Mammary epithelial cell (primary cell): ENCODE results near the gene NBEA.

ENCODE experiments used
- CTCF ChIP-seq, 2 donors: IDR thresholded peaks in 1 of 2; conservative IDR thresholded peaks in 1 of 2; 2 replicates each; pipeline ENCODE4 v1.5.1; 2011 to 2012; ENCODE audit warnings: inconsistent platforms in 2 of 2, low read length in 2 of 2, mild to moderate bottlenecking in 2 of 2, control low read depth in 1 of 2, low read depth in 1 of 2; ENCODE audit not compliant: insufficient read depth in 1 of 2; ENCODE audit errors: extremely low read depth in 1 of 2
- EZH2 ChIP-seq: IDR thresholded peaks from 2 replicates; pipeline ENCODE4 v1.6.1; 2012; ENCODE audit warnings: low read length, inconsistent platforms, borderline replicate concordance

GRCh38 chr13:35526577-35526976, 584.5 kb downstream of the NBEA start:
- TF ChIP-seq CTCF (conservative IDR thresholded peaks at IDR 0.05 in 1 of 2, IDR thresholded peaks at IDR 0.05 in 1 of 2; ENCODE audit: extremely low read depth in 1 of 2, insufficient read depth in 1 of 2, low read depth in 1 of 2, low read length in 2 of 2): no peak
- TF ChIP-seq EZH2: no peak
